ENCODE measurements around the gene IGSF21. TPM values are rescaled to one million over a fixed set of nuclear protein-coding genes. Genes with fewer than 3 reads are reported as not detected.

IGSF21 gene
- total RNA-seq, 1 experiment from 2014 or later = 5.2 TPM

GRCh38 chr1:18118078-18118477, 10.5 kb downstream of the IGSF21 start:
- no peak overlapping the region for H2BK5ac ChIP-seq (ENCODE audit: insufficient read length, low read length)
- H4K91ac ChIP-seq (ENCODE audit: insufficient read length, low read depth, low read length) = no peak overlapping the region
- H3K4ac ChIP-seq (ENCODE audit: low read depth, low read length) = no peak overlapping the region
- H4K20me1 ChIP-seq (ENCODE audit: control insufficient read depth, insufficient read depth, insufficient read length) = no peaks in the 10 kb centered on the region
- Mint-ChIP-seq H3K27ac (peak overlapping the region in 1 of 3 experiments; percentile 41; a peak in 2 of 7 replicates), H3K36me3 (ENCODE audit: insufficient read depth in 1 of 3, low read depth in 3 of 3) (no peaks in the 10 kb centered on the region), H3K27me3 (ENCODE audit: low read depth) (peaks cover 51% of the 10 kb centered on the region), H3K4me1 (peaks cover 10 to 24% of the 10 kb centered on the region in 2 experiments), H3K4me3 (no peak overlapping the region), H3K9me3 (no peaks in the 10 kb centered on the region)
- no peaks in the 10 kb centered on the region for H3K9me3 ChIP-seq (ENCODE audit: control insufficient read depth, low read depth, low read length)
- H4K5ac ChIP-seq (ENCODE audit: insufficient read length, low read depth, low read length) = no peak overlapping the region
- H3K18ac ChIP-seq (ENCODE audit: insufficient read length, low read depth, low read length) = no peak overlapping the region
- no peaks in the 10 kb centered on the region; the same call in 1 of the 2 replicates for H3K4me1 ChIP-seq (ENCODE audit: insufficient read depth, low read length)
- no peak overlapping the region; the same call in 1 of the 2 replicates for H3K14ac ChIP-seq (ENCODE audit: insufficient read depth, low read length)
- no peak for TF ChIP-seq CTCF (conservative IDR thresholded peaks at IDR 0.05)
- no peaks in the 10 kb centered on the region for H3K79me1 ChIP-seq (ENCODE audit: insufficient read depth, low read depth, low read length, poor library complexity, severe bottlenecking)
- H3K79me2 ChIP-seq (ENCODE audit: insufficient read depth, low read length) = peaks cover 5% of the 10 kb centered on the region; the same call in 1 of the 2 replicates
- no peak overlapping the region for H3K4me2 ChIP-seq (ENCODE audit: insufficient read depth, insufficient read length, low read length)
- H3K27me3 ChIP-seq (ENCODE audit: insufficient read depth, low read length) = no peaks in the 10 kb centered on the region
- no peak overlapping the region for H2BK20ac ChIP-seq (ENCODE audit: low read depth, low read length, poor library complexity, severe bottlenecking)
- no CpG with 5 or more reads among the region's 13 CpGs for WGBS (ENCODE audit: extremely low coverage, insufficient read length, low lambda C conversion rate)
- H4K8ac ChIP-seq (replicated peaks; ENCODE audit: insufficient read length, low read depth, low read length) = no peak overlapping the region
- DNase-seq = no peak
- no peak overlapping the region for H2BK15ac ChIP-seq (ENCODE audit: low read depth, low read length)
- H2AFZ ChIP-seq (ENCODE audit: low read length) = no peak overlapping the region
- H3K27ac ChIP-seq (ENCODE audit: insufficient read length, low read depth, low read length) = no peak overlapping the region
- H3K9ac ChIP-seq (ENCODE audit: extremely low read depth, insufficient read length, low read length) = no peak overlapping the region
- H3T11ph ChIP-seq (ENCODE audit: low read length) = no peak overlapping the region
- no peak overlapping the region for H2BK12ac ChIP-seq (ENCODE audit: insufficient read length, low read depth, low read length)
- H3K23me2 ChIP-seq (ENCODE audit: insufficient read length, low read depth, low read length, poor library complexity, severe bottlenecking) = no peaks in the 10 kb centered on the region
- H3K56ac ChIP-seq (ENCODE audit: insufficient read length, low read depth, low read length) = no peak overlapping the region
- H2AK5ac ChIP-seq (ENCODE audit: insufficient read length, low read length) = no peak overlapping the region
- H2BK120ac ChIP-seq (ENCODE audit: low read depth, low read length, poor library complexity, severe bottlenecking) = no peak overlapping the region
- no peak overlapping the region for H3K23ac ChIP-seq (ENCODE audit: insufficient read length, low read depth, low read length)

Measured in H9 (cell line).